ENCODE data around the gene MB. TPM values are rescaled to one million over a fixed set of nuclear protein-coding genes. Genes with fewer than 3 reads are reported as not detected.

The MB gene
- total RNA-seq, 1 experiment from 2014 or later, result not detected

DNA sequence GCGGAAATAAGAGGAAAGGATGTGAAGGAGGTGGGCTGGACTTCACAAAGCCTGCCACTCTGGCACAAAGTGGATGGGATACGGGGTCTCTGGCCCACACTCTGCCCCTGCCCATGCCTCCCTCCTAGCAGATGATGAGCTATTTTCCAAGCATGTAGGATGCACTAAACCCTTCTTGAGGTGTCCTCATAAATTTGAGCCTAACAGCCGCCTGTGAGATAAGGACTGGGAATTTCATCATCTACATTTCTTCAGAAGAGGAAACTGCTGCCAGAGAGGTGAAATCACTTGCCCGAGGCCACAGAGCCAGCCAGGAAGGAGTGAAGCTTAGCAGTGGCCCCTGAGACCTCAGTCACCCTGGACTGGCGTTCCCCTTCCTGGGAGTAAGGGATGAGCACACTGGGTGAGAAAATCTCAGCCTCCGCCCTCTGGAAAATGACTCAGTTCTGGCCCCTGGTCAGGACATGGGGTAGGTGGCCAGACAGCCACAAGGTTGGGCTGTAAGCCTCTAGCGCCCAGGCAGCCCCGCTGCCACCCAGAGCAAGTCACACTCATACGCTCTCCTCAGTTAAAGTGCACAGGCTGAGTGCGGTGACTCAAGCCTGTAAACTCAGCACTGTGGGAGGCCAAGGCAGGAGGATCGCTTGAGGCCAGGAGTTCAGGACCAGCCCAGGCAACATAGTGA lies 27.9 kb downstream of the MB start:
- in situ Hi-C loops (cut with HindIII; ENCODE audit: low pct_unique_long_range_greater_than_20kb, low sequenced_read_pairs), result no loop called here
- DNase-seq (ENCODE audit: low read depth, low spot score), result peak; percentile 21

- in situ Hi-C loops (cut with HindIII; ENCODE audit: low pct_unique_long_range_greater_than_20kb, low sequenced_read_pairs), result no loop called here
- DNase-seq (ENCODE audit: low read depth, low spot score), result no peak
Measured at GRCh38 chr22:35587896-35588295, 29.2 kb downstream of the MB start.

- no peak for DNase-seq (ENCODE audit: low read depth, low spot score)
- in situ Hi-C loops (cut with HindIII; ENCODE audit: low pct_unique_long_range_greater_than_20kb, low sequenced_read_pairs), result no loop called here
Measured at GRCh38 chr22:35587447-35587870, 29.7 kb downstream of the MB start.

DNA sequence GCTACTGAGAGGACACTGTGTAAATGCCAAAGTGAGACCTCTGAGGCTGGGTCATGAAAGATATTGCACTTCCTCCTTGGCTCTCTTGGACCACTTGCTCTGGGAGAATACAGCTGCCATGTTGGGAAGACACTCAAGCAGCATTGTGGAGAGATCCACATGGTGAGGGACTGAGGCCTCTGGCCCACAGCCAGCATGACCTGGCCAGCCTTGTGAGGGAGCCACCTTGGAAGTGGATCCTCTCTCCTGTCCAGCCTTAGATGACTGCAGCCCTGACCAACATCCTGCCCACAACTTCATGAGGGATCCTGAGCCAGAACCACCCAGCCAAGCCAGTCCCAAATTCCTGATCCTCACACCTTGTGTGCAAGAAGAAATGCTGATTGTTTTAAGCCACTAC lies 30.4 kb downstream of the MB start:
- no peak for DNase-seq (ENCODE audit: low read depth, low spot score)
- in situ Hi-C loops (cut with HindIII; ENCODE audit: low pct_unique_long_range_greater_than_20kb, low sequenced_read_pairs), result no loop called here

GRCh38 chr22:35582861-35583670 lies 34.1 kb downstream of the MB start:
- DNase-seq (ENCODE audit: low read depth, low spot score), result peak; percentile 75
- in situ Hi-C loops (cut with HindIII; ENCODE audit: low pct_unique_long_range_greater_than_20kb, low sequenced_read_pairs), result no loop called here

DNA sequence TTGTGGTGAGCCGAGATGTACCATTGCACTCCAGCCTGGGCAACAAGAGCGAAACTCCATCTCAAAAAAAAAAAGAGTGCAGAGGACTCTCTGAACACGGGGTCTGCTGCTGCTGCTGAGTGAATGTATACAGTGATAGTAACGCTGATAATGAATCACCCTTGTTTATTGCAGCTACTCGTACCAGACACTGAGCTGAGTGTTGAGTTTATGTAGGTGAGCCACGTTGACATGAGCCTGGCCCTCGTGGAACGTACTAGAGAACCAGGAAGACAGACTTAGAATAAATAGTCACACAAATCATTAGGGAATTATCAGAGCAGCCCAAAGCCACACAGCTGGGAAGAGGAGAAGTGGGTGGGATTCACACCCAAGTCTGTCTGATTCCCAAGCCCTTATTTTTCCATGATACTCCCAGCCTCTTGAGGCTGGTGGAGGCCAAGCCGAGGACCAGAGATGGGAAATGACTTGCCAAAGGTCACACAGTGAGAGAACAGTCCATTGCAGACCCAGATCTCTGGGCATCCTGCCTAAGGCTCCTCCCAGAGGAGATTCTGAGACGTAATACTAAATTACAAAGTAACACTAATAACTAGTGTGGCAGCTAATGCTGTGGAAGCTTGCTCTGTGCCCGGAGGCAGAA lies 34.8 kb downstream of the MB start:
- in situ Hi-C loops (cut with HindIII; ENCODE audit: low pct_unique_long_range_greater_than_20kb, low sequenced_read_pairs), result no loop called here
- DNase-seq (ENCODE audit: low read depth, low spot score), result no peak

GRCh38 chr22:35581023-35581413 lies 36.1 kb downstream of the MB start:
- in situ Hi-C loops (cut with HindIII; ENCODE audit: low pct_unique_long_range_greater_than_20kb, low sequenced_read_pairs), result no loop called here
- peak; percentile 46 for DNase-seq (ENCODE audit: low read depth, low spot score)

DNA sequence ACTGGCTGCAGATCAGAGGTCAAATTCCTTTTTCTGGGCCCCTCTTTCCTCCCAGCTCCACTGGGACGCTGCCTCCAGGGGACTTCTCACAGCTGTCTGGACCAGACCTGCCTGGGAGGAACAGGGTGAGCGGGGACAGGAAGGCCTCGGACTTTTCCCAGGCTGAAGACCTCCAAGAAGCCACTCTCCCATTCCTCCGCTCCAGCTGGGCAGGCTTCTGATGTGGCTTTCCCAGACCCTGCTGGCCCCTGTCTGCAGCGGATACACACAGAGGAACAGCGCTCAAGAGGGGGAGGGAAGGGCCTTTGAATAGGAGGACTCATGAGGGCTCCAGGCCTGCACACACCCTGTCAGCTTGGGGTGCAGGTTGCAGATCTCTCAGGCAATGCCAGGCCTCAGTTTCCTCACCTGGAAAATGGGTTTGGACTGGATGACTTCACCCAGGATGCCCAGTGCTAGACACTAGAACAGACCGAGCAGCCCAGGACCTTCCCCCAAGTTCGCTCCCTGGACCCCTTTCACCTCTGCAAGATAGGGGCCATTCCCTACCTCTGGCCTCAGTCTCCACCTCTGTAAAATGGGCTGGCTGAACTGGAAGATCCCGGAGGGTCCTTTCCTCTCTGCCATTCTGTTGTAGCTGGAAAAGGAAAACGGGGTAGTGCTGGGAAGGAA lies 36.6 kb downstream of the MB start:
- no peak for DNase-seq (ENCODE audit: low read depth, low spot score)
- in situ Hi-C loops (cut with HindIII; ENCODE audit: low pct_unique_long_range_greater_than_20kb, low sequenced_read_pairs), result no loop called here

- in situ Hi-C loops (cut with HindIII; ENCODE audit: low pct_unique_long_range_greater_than_20kb, low sequenced_read_pairs), result no loop called here
- DNase-seq (ENCODE audit: low read depth, low spot score), result no peak
Measured at GRCh38 chr22:35578836-35579575, 38.1 kb downstream of the MB start.

DNA sequence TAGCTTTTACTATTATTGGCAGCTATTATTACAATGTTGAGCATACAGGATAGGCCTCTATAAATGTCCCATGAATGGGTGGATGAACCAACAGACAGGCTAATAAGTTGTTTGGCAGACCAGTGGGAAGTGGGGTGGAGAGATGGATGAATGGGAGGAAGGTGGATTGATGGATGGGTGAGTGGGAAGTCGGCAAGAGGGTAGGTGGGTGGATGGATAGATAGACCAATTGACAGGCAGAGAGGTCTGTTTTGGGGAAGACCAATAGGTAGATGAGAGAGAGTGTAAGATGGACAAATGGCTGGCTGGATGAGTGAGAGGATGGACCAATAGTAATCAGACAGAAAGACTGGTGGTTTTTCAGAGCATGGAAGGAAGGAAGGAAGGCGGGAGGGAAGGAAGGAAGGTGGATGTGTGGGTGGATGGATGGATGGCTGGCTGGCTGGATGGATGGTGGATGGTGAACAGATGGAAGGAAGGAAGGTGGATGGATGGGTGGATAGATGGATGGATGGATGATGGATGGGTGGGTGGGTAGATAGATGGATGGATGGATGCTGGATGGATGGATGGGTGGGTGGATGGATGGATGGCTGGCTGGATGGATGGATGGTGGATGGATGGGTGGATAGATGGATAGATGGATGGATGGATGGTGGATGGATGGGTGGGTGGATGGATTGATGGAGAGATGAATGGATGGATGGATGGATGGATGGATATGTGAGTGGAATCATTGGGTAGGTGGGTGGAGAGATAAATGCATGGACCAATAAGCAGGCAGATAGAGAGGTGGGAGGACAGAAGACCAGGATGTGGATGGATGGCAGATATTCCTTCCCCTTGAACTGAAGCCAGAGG lies 39.1 kb downstream of the MB start:
- no peak for DNase-seq (ENCODE audit: low read depth, low spot score)

GRCh38 chr22:35576671-35577070 lies 40.5 kb downstream of the MB start:
- in situ Hi-C loops (cut with HindIII; ENCODE audit: low pct_unique_long_range_greater_than_20kb, low sequenced_read_pairs), result no loop called here
- DNase-seq (ENCODE audit: low read depth, low spot score), result no peak

More for the DNA sequence above, 39.1 kb downstream of the MB start:
- in situ Hi-C loops (cut with HindIII; ENCODE audit: low pct_unique_long_range_greater_than_20kb, low sequenced_read_pairs), result no loop called here

DNA sequence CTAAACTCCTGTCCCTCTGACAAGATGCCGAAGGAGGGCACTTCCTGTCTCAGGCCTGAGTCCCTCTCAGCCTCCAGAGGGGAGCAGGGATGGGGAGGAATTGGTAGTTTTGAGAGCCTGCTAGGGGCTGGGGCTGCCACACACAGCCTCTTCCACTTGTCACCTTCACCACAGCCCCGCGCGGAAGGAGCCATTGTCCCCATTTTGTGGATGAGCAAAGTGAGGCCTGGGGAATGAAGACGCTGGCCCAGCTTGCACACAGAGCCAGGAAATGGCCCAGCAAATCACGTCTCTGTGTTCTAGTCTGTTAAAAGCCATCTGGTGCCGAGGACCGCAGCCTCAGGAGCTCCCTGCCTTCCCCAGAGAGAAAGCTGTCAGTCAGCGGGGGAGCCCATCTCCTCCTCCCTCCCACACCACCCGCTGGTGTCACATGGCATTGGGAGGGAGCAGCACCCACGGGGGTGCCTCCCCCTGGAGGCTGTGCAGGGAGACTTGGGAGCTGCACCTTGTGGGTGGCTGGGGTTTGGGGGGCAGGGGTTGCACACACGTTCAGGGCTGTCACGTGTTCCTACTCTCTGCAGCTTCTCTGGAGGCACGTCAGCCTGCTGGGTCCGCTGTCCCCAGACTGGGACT lies 41.9 kb downstream of the MB start:
- no peak for DNase-seq (ENCODE audit: low read depth, low spot score)
- in situ Hi-C loops (cut with HindIII; ENCODE audit: low pct_unique_long_range_greater_than_20kb, low sequenced_read_pairs), result no loop called here

DNA sequence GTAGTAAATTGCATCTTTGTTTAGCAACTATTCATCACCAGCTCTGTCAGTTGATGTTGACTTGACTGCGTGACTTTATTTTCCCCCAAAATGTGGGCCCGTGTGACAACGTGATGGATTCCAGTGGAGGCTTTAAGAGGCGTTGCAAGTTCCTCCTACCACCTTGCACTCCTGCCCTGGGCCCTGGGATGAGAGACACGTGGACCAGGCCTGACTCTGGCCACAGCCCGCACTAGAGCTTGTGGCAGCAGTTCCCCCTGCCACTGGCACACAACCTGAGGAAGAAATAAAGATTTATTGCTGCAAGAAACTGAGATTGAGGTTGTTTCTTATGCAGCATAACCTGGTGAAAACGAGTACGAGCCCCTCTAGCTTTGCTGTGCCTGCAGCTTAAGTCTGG lies 44.6 kb downstream of the MB start:
- in situ Hi-C loops (cut with HindIII; ENCODE audit: low pct_unique_long_range_greater_than_20kb, low sequenced_read_pairs), result no loop called here
- no peak for DNase-seq (ENCODE audit: low read depth, low spot score)

DNA sequence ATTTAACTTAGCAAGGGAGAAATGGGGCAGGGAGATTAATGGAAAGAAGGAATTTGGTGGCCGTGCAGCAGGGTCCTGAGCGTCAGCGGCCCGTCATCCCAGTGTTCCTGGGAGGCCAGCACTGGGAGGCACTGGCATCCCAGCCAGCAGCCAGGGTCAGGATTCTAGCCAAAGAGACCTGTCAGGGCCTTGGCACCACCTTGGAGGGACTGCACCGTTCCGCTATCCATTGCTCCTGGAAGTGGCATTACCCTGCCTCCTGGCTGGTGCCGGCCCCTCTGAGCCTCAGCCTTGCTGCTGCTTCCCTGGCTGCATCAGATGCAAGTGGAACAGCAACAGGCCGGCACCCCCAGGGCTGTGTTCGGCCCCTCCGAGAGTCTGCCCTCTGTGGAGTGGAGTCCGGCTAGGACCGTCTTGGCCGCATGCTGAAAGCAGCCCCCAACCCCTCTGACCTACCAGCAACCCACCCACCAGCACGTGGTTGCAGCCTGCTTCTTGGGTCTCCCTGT lies 46.4 kb downstream of the MB start:
- in situ Hi-C loops (cut with HindIII; ENCODE audit: low pct_unique_long_range_greater_than_20kb, low sequenced_read_pairs), result no loop called here
- no peak for DNase-seq (ENCODE audit: low read depth, low spot score)

DNA sequence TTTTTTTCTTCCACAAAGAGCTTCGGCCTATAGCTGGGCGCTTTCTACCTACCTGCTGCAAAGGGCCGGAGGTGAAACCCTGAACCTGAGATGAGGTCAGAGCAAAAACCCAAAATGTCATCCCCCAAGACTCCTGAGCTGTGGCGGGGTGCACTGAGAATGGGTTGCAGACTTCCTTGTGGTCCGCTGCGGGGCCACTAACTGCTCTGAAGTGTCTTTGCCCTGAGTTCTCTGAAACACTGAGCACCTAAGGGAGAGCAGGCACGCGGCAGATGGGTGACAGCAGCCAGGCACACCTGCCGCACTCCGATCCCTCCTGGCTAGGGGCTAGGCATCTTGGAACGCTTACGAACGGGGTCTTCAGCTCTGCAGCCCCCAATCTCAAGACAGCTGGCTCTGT lies 47.2 kb downstream of the MB start:
- in situ Hi-C loops (cut with HindIII; ENCODE audit: low pct_unique_long_range_greater_than_20kb, low sequenced_read_pairs), result no loop called here
- DNase-seq (ENCODE audit: low read depth, low spot score), result no peak
